ENCODE measurements around the gene FAM180A. TPM values are rescaled to one million over a fixed set of nuclear protein-coding genes. Genes with fewer than 3 reads are reported as not detected.

FAM180A gene
- total RNA-seq, 1 donor from 2014 or later: not detected

GRCh38 chr7:135773464-135773863 lies 24.9 kb upstream of the FAM180A start:
- DNase-seq: no peak
- H3K36me3 Mint-ChIP-seq (ENCODE audit: unreplicated experiment): peaks cover 10% of the 10 kb centered on the region
- peaks cover 35% of the 10 kb centered on the region for H3K4me1 Mint-ChIP-seq (ENCODE audit: low read depth, unreplicated experiment)
- H3K27me3 Mint-ChIP-seq (ENCODE audit: unreplicated experiment): no peaks in the 10 kb centered on the region
- H3K9me3 Mint-ChIP-seq (ENCODE audit: unreplicated experiment): peaks cover 7% of the 10 kb centered on the region
- TF ChIP-seq, protein P1, sequence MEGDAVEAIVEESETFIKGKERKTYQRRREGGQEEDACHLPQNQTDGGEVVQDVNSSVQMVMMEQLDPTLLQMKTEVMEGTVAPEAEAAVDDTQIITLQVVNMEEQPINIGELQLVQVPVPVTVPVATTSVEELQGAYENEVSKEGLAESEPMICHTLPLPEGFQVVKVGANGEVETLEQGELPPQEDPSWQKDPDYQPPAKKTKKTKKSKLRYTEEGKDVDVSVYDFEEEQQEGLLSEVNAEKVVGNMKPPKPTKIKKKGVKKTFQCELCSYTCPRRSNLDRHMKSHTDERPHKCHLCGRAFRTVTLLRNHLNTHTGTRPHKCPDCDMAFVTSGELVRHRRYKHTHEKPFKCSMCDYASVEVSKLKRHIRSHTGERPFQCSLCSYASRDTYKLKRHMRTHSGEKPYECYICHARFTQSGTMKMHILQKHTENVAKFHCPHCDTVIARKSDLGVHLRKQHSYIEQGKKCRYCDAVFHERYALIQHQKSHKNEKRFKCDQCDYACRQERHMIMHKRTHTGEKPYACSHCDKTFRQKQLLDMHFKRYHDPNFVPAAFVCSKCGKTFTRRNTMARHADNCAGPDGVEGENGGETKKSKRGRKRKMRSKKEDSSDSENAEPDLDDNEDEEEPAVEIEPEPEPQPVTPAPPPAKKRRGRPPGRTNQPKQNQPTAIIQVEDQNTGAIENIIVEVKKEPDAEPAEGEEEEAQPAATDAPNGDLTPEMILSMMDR (IDR thresholded peaks at IDR 0.05; ENCODE audit: partially characterized antibody, unreplicated experiment): no peak
- no peak overlapping the region for H3K27ac Mint-ChIP-seq (ENCODE audit: unreplicated experiment)
- H3K4me3 Mint-ChIP-seq (ENCODE audit: unreplicated experiment): no peak overlapping the region

- H3K4me3 Mint-ChIP-seq (ENCODE audit: unreplicated experiment): no peak overlapping the region
- H3K27ac Mint-ChIP-seq (ENCODE audit: unreplicated experiment): peak overlapping the region; percentile 34
- peaks cover 7% of the 10 kb centered on the region for H3K9me3 Mint-ChIP-seq (ENCODE audit: unreplicated experiment)
- TF ChIP-seq, protein P1 (IDR thresholded peaks at IDR 0.05; ENCODE audit: partially characterized antibody, unreplicated experiment): no peak
- DNase-seq: no peak
- H3K36me3 Mint-ChIP-seq (ENCODE audit: unreplicated experiment): peaks cover 4% of the 10 kb centered on the region
- peaks cover 38% of the 10 kb centered on the region for H3K4me1 Mint-ChIP-seq (ENCODE audit: low read depth, unreplicated experiment)
- H3K27me3 Mint-ChIP-seq (ENCODE audit: unreplicated experiment): no peaks in the 10 kb centered on the region
Observed at GRCh38 chr7:135772639-135773222, 24.1 kb upstream of the FAM180A start.

DNA sequence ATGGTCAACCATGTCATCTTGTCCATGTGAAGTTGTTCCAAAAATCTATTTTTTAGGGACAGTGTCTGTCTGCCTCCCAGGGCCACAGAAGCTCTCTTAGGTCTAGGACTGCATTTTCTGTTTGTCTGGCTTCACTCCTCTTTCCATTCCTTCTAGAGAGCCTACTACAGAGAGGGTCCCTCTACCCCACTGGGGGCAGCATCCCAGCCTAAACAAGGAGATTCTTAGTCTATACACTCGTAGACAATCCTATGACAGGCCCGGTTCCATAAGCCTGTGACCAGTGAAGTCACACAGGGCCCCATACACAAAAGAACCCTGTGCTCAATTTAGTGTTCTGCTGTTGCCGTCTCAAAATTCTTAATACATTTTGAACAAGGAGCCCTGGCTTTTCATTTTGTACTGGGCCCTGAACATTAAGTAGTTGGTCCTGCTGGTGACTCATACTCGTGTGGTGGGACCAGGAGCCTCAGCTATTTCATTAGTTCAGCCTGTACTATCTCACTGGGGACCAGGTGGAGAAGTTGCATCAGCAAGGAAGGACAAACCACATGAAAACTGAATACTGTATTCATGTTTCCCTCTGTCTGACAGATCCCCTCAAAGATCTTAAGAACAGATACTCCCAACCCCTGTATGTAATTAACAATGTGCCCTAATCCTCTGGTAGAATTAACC lies 23.5 kb upstream of the FAM180A start:
- Mint-ChIP-seq H3K9me3 (ENCODE audit: unreplicated experiment) (peaks cover 7% of the 10 kb centered on the region), H3K36me3 (ENCODE audit: unreplicated experiment) (no peaks in the 10 kb centered on the region), H3K4me1 (ENCODE audit: low read depth, unreplicated experiment) (peaks cover 38% of the 10 kb centered on the region), H3K27ac (ENCODE audit: unreplicated experiment) (peak overlapping the region; percentile 34), H3K4me3 (ENCODE audit: unreplicated experiment) (no peak overlapping the region), H3K27me3 (ENCODE audit: unreplicated experiment) (no peaks in the 10 kb centered on the region)
- no peak for DNase-seq
- TF ChIP-seq, protein P1 (IDR thresholded peaks at IDR 0.05; ENCODE audit: partially characterized antibody, unreplicated experiment): no peak

DNA sequence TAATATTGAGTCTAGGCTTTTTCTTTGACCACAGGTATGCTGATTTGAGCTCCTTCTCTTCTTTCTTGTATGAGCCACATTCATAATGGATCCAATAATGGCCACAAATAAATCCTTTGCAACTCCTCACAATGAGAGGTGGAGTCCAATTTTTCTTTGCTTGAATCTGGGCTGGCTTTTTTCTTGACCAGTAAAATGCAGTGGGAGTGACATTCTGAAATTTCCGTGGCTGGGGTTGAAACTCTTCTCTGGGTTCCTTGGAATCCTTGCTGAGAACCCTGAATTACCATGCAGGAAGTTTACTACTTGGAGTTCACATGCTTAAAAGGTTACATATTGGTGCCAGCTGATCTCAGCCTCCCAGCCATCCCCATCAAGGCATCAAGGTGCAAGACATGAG lies 22.4 kb upstream of the FAM180A start:
- H3K9me3 Mint-ChIP-seq (ENCODE audit: unreplicated experiment): peaks cover 7% of the 10 kb centered on the region
- H3K36me3 Mint-ChIP-seq (ENCODE audit: unreplicated experiment): no peaks in the 10 kb centered on the region
- H3K4me1 Mint-ChIP-seq (ENCODE audit: low read depth, unreplicated experiment): peaks cover 38% of the 10 kb centered on the region
- TF ChIP-seq, protein P1 (IDR thresholded peaks at IDR 0.05; ENCODE audit: partially characterized antibody, unreplicated experiment): no peak
- H3K27me3 Mint-ChIP-seq (ENCODE audit: unreplicated experiment): no peaks in the 10 kb centered on the region
- DNase-seq: no peak
- no peak overlapping the region for H3K27ac Mint-ChIP-seq (ENCODE audit: unreplicated experiment)
- H3K4me3 Mint-ChIP-seq (ENCODE audit: unreplicated experiment): no peak overlapping the region

GRCh38 chr7:135770139-135770710 lies 21.6 kb upstream of the FAM180A start:
- Mint-ChIP-seq H3K27ac (ENCODE audit: unreplicated experiment) (peak overlapping the region; percentile 77), H3K27me3 (ENCODE audit: unreplicated experiment) (no peaks in the 10 kb centered on the region), H3K9me3 (ENCODE audit: unreplicated experiment) (peaks cover 7% of the 10 kb centered on the region), H3K4me3 (ENCODE audit: unreplicated experiment) (peak overlapping the region; percentile 61), H3K36me3 (ENCODE audit: unreplicated experiment) (no peaks in the 10 kb centered on the region), H3K4me1 (ENCODE audit: low read depth, unreplicated experiment) (peaks cover 38% of the 10 kb centered on the region)
- TF ChIP-seq, protein P1 (IDR thresholded peaks at IDR 0.05; ENCODE audit: partially characterized antibody, unreplicated experiment): no peak
- peak; percentile 43 for DNase-seq
